ENCODE measurements around the gene TMEM101.
A peak's percentile ranks its signal among the peaks of the same experiment; 100 is the strongest.
"Not testable (repeated sequence)": the region's sequence is repeated elsewhere in the genome, so short reads cannot be mapped to it uniquely, and the experiment has no call there.

Gene TMEM101

DNA sequence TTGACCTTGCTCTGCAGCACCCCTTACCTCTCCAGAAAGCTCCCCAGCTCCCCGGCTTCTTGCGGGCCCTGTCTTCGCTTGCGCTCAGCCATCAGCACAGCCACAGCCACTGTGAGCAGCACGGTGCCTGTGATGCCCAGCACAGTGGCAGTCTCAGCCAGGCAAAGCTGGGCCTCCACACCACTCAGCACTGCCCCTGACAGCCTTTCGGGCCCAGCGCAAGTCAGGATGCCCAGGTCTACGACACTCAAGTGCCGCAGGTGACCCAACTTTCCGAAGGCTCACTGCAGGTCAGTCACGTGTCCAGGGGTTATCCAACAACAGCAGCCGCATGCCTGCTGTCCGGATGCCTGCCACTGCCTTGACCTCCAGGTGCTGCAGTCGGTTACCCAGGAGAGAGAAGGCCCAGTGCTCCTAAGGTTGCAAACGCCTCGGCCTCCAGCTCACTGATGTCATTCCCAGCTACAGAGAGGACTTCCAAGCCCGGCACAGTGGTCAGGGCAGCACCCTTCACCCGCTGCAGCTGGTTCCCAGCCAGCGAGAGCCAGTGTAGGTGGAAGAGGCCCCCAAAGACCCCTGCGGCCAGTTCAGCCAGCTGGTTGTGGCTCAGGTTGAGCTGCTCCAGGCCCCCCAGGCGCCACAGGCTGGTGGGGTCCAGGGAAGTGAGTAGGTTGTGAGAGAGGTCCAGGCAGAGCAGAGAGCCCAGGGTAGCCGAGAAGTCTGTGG, 8.9 kb upstream of the TMEM101 start:
- DNase-seq (ENCODE audit: low spot score), result peak; percentile 2

DNA sequence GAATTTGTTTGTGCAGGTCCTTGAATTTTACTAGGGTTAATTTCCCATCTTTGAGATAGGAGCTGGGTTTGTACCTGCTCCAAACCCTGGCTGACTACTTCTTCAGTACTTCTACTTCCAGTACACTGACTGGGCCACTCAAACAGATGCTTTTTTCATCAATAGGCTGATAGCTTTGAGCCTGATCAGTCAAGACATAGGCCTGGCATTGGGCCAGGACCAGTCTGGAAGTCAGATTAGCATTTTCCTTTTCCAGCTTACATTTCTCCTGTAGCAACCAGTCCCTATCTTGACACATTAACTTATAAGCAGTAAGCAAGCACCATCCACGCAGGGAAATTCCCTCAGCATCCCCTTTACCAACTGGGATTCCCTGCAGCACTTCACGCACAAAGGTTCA, 7.5 kb upstream of the TMEM101 start:
- no peak for DNase-seq (ENCODE audit: low spot score)

DNA sequence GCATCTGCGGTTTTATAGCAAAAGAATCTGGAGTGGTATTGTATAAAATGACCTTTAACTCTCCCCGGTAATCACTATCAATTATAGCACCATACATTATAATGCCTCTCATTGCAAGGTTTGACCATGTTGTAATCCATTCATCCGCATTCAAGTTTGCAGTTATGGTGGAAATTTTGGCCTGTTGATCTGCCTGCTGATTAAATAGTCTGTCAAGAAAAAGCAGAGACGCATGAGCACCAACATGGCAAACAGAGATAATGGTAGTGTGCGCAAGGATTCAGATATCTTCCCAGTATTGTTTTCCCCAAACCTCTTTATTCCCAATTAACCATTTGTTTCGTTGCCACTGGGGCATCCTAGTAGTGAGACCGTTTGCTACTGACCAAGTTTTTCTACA, 6.5 kb upstream of the TMEM101 start:
- DNase-seq (ENCODE audit: low spot score), result not testable (repeated sequence)

DNA sequence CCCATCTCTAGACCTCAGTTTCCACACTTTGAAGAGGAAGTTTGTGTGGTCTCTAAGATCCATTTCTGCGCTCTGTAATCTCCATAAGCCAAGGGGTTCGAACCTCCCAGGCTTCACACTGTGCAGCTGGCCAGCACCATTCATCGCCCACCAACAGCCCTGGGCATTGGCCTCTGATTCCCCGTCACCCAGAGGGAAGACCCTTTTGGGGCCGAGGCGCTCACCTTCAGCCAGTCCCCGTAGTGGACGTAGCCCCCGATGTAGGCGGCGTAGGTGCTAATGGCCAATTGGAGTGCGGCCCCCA, 678 bp downstream of the TMEM101 start:
- no peak for DNase-seq (ENCODE audit: low spot score)

DNA sequence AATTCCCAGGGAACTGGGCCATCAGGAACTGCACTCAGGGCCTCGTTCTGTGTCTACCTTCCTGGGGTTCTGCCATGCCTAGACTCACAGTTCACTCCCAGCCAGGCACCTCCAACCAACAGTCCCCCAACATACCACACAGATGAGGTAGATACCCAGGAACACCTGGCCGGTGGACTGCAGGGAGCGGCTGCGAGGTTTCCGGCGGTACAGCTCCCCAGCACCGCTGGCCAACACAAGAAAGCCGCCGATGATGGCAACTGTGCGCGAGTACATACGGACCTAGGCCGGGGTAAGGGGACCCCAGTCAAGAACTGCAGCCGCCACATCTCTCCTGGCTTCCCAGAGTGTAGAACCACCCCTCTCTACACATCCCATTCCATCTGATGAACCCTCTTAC, 1.9 kb downstream of the TMEM101 start:
- DNase-seq (ENCODE audit: low spot score), result no peak

DNA sequence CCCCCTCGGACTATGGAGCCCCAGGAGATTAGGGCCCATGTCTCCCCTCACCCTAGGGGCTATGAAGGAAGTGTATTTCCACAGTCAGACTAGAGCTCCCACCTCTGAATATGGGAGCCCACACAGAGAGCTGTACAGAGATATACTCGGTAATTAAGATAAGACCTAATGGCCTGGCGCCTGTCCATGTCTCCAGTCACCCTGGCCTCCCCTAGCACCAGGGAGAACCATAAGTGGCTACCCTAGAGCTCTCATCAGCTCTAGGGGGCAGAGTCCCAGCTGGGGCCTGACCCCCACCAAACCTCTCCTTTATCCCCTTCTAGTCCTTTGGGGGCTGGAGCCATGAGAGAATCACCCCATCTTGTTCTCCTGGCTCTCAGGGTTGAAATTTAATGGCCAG, 2.4 kb downstream of the TMEM101 start:
- no peak for DNase-seq (ENCODE audit: low spot score)

DNA sequence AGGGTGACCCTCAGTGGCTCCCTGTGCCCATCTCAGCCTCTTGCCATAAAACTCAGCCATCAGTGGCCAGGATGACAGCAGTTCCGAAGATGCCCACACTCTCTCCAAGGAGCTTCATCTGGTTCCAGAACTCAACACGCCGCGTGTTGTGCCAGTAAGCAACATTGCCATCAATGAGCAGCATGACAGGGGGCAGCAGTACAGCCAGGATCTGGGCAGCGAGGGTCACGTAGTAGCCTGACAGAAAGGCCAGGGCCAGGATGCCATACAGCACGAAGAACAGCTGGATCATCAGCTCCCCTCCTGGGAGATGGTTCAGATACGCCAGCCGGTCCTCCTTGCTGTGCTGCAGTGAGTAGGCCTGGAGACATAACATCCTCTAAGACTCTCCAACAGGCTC, 2.9 kb downstream of the TMEM101 start:
- no peak for DNase-seq (ENCODE audit: low spot score)

DNA sequence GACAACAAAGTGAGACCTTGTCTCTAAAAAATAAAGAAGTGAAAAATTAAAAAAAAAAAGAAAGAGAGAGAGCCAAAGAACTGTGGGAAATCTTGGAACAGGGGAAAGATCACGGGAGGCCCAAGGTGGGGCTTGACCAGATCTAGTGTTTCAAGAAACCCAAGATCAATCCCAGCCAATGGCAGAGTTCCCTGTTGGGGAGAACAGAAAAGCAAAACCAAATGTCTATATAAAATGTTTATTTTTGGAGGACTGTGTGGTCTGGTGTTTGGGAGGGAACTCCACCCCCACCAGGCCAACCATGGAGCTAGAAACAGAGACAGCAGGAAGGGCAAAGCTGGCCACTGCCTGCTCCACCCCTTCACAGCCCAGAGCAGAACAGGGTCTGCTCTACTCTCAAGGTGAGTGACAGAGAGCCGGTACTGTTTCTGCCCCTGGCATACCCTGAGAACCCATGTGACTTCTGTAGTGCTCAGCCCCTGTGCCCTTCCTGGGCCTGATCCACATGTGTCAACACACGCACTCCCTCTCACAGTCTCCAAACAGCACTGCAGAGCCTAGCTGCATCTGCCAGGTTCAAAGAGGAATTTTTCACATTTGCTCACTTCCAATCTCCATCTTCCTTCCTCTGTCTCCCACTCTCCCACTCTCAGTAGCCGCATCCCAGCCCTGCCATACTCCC, 3.7 kb downstream of the TMEM101 start:
- no peak for DNase-seq (ENCODE audit: low spot score)

DNA sequence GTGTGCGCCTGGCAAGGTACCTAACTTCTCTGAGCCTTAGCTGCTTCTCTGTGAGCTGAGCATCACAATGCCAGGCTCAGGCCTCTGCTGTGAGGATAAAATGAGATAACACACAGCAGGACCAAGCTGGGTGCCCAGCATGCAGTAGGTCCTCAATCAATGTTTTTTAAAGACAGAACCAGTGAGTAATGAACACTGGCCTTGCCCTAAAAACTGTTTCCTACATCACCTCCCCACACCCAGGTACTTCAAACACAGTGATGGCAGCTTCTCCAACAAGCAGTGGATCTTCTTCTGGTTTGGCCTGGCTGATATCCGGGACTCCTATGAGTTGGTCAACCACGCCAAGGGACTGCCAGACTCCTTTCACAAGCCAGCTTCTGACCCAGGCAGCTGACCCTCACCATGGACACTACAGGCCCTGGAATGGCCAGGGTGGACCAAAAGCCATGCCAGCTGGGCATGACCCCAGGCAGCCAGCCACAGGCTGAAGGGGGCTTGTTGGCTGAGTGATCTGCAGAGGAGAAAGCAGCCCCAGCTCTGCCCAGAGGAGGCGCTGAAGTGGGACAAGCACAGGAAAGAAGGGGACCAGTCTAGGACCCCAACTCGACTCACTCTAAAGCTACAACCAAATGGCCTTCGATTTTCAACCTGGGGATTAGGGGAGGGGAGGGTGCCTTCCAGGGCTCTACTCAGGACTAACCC, 6.4 kb downstream of the TMEM101 start:
- no peak for DNase-seq (ENCODE audit: low spot score)

DNA sequence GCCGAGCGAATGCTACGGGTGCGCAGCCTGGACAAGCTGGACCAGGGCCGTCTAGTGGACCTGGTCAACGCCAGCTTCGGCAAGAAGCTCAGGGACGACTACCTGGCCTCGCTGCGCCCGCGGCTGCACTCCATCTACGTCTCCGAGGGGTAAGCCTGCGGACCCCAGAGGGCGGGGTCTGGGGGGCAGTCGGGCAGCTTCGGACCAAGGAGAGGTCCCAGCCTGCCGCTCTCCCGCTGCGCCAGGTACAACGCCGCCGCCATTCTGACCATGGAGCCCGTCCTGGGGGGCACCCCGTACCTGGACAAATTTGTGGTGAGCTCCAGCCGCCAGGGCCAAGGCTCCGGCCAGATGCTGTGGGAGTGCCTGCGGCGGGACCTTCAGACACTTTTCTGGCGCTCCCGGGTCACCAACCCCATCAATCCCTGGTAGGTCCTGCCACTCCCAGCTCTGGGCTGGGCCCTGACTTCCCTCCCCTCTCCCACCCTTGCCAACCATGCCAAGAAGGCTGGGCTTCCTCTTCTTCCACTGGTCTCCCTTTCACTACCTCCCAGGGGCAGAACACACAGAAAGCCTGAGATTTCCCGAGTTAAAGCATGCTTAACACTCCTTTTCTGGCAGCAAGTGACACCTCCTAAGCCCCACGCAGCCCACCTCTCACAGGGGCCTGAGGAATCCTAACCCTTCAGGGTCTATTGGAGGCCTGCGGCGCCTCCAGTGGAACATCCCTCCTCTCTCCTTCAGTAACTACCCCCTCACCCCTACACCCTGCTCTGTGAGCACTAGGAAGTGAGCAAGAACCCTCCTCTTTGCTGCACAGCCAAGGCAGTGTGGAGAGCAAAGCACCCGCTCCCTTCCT, 7.2 kb downstream of the TMEM101 start:
- no peak for DNase-seq (ENCODE audit: low spot score)

DNA sequence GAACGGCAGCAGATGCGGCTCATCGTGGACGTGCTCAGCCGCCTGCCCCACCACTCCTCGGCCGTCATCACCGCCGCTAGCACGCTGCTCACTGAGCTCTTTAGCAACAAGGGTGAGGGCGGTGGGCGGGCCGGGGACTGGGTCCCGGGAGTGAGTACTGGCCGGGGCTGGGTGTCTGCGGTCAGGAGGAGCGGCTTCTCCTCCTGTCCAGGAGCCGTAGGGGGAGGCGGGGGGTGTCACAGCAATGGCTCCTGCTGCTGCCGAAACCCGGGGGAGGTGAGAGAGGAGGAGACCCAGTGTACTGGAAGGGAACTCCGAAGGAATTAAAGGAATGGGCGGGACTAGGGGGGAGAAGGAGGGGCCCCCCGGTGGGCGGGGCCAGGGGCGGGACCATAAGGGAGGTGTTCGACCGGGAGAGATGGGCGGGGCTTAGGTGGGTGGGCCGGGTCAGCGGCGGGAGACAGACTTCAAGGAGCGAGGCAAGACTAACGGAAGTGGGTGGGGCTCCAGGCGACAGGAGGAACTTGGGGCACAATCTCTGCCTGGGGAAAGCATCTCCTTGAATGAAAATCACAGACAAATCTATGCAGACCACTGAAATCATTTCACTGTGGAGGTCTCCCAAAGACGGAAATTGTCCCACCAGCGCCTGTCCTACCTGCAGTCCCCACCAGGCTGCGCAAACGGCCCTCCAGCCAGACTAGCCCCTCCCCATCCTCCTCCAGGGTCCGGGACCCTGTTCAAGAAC, 8.0 kb downstream of the TMEM101 start:
- DNase-seq (ENCODE audit: low spot score), result peak; percentile 98

DNA sequence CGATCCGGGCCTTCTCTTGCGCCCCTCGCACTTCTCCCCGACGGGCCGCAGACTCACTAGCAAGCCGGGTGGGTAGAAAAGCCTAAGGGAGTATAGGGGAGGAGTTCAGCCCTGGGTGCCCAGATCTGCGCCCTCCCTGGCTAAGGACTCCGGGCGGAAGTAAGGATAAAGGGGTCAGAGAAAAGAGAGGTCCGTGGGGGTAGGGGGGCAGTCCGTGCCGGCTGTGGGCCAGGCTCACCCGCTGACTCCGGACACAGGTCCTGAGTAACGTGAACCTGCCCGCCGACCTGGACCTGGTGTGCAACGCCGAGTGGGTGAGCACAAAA, 8.5 kb downstream of the TMEM101 start:
- DNase-seq (ENCODE audit: low spot score), result no peak

DNA sequence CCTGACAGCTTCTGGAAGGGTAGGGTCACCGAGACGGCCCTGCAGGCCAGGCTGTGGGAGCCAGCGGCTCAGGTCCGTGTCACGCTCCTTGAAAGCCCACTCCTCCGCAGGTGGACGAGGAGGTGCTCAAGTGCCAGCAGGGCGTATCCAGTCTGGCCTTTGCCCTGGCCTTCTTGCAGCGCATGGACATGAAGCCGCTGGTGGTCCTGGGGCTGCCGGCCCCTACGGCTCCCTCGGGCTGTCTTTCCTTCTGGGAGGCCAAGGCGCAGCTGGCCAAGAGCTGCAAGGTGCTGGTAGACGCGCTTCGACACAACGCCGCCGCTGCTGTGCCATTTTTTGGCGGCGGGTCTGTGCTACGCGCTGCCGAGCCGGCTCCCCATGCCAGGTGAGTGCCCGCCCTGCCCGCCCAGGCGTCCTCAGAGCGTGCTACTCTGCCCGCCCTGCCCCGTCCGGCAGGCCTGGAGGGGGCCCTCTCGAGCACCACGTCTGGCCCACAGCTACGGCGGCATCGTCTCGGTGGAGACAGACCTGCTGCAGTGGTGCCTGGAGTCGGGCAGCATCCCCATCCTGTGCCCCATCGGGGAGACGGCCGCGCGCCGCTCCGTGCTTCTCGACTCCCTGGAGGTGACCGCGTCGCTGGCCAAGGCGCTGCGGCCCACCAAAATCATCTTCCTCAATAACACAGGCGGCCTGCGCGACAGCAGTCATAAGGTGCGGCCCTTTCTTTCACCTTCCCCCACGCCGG, 9.1 kb downstream of the TMEM101 start:
- DNase-seq (ENCODE audit: low spot score), result peak; percentile 74

DNA sequence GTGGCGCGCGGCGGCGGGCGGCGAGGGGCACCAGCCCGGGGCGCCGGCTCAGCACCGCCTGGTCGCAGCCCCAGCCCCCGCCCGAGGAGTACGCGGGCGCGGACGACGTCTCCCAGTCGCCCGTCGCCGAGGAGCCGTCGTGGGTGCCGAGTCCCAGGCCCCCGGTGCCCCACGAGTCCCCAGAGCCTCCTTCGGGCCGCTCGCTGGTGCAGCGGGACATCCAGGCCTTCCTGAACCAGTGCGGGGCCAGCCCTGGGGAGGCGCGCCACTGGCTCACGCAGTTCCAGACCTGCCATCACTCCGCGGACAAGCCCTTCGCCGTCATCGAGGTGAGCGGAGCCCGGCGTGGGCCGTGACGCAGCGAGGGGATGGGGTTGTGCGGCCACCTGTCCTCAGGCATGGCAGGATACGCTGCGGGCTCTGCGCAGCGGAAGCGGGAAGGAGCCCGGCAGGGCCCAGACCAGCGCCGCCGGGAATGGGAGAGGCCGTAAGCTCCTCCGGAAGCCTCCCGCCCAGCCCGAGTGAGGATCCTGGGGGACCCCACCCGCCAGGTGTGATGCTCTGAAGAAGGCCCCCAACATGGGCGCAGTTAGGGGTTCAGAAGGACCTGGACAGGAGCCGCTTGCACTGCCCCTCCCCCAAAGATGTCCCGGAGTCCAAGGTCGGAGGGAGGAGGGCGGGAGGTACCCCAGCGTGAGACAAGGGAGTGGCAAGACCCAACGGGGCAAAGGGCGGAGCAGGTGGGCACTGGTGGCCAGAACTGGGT, 9.8 kb downstream of the TMEM101 start:
- DNase-seq (ENCODE audit: low spot score), result peak; percentile 50

DNA sequence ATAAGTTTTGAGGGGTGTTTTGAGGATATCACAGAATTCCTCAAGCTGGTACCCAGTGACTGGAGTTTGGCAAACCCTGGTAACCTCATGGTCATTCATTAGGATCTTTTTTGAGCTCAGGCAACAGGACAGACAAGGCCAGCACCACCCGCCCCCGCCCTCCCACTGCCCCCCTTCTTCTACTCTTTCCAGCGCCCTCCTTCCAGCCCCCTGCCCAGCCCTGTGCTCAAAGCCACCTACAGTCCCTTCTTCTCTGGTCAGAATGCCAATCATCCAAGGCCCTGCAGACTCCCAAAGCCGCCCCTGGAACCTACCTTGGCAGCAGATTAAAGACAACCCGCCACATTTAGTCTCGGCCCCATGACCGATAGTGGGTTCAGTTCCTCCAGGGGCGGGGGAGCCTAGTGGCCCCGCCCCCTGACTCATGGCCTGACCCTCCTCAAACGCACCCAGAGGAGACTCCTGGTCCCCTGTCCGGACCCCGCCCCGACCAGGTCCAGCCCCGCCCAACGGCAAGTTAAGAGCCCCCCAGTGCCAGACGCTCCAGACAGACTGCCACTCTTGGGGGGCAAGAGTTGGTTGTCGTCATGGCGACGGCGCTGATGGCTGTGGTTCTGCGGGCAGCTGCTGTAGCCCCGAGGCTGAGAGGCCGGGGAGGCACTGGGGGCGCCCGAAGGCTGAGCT, 10.5 kb downstream of the TMEM101 start, which contains the start of gene NAGS:
TSS of gene NAGS (plus strand) at position 546 of the 684 bp plus-strand sequence. CDS start at position 588, 42 bp downstream.
- peak; percentile 27 for DNase-seq (ENCODE audit: low spot score)

DNA sequence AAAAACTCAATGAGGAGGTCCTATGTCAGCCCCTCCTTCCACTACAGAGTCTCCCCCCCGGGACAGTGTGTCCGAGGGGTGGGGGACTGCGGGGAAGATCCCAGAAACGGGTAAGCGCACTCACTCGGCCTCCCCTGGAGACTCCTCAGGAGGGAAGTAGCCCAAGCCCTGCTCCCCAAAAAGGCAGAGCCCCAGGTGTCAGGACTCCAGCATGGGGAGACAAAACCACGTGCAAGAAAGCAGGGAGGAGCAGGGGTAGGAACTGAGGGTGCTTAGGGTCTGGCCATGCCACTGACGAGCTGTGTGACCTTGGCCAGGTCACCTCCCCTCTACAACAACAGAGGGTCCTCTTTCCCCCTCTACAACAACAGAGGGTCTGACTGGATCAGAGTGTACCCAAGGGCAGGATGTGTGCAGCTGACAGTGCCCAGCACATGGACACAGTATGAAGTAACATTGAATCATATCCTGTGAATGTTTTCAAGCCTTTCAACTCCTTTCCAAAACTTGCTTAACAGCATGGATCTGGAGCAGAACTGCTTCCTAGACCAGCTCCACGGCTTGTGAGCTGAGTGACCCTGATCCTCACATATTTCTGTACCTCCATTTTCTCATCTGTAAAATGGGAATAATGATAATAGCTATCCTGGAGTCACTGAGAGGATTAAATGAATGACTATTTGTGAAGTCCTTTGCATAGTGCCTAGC, 12.5 kb downstream of the TMEM101 start:
- peak; percentile 66 for DNase-seq (ENCODE audit: low spot score)

DNA sequence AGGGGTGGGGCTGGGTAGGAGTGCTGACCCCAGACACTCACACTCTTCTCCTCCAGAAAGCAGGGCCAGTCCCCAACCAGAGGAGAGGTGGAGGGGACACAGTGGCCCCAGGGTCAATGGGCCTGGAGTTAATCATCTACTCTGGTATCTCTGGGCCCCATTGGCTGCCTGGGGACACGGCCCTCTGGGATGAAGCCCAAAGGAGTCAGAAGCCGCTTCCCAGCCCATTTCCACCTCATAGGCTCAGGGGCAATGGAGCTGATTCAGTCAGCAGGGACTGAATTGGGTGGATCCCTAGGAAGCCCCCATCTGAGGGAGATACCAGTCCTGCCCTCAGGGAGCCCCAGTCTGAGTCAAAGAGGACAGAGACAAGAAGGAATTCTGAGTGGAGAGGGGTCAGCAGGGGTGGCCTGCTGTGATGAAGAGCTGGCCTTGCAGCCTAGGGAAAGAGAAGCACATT, 13.3 kb downstream of the TMEM101 start:
- DNase-seq (ENCODE audit: low spot score), result no peak

DNA sequence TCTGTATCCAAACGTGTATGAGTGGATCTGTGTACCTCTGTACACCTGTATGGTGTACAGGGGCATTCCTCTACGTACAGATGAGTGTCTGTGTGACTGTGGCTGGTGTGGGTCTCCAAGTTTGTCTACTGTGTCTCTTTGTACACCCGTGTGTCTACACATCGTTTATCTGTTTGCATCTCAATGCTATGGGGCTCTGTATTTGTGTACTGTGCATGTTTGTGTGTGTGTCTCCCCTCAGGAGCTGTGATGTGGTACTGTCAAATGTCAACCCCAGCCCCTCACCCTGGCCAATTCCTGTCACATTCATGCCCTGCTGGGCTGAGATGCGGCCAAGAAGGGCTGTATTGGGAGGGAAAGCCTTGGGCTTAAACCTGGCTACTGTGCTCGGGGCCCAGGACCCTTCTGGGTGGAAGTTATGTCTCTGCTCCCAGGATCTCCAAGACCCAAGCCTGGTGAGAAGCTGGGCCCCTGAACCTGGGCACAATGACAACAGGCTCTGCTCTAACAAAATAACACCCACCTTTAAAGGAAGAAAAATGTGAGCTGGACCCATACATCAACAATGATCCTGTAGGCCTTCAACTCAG, 13.8 kb downstream of the TMEM101 start:
- no peak for DNase-seq (ENCODE audit: low spot score)

Data from kidney tubule cell (primary cell).